ENCODE data around the gene FARP1. TPM values are rescaled to one million over a fixed set of nuclear protein-coding genes. Genes with fewer than 3 reads are reported as not detected.

FARP1 gene
- total RNA-seq, 1 experiment from 2014 or later = 25.8 TPM

- H3K27me3 ChIP-seq (ENCODE audit: control insufficient read depth, insufficient read depth, low read length) = no peaks in the 10 kb centered on the region
These were observed 317.0 kb downstream of the FARP1 start for GRCh38 chr13:98459721-98460370.

GRCh38 chr13:98460516-98460915 lies 317.6 kb downstream of the FARP1 start:
- peaks cover 30% of the 10 kb centered on the region for H3K36me3 ChIP-seq (replicated peaks; ENCODE audit: control insufficient read depth, insufficient read depth, low read length)
- DNase-seq = no peak

More at GRCh38 chr13:98459721-98460370, 317.0 kb downstream of the FARP1 start:
- DNase-seq = no peak
- H3K4me3 ChIP-seq (ENCODE audit: insufficient read depth, low read depth, low read length) = no peak overlapping the region
- H3K36me3 ChIP-seq (replicated peaks; ENCODE audit: control insufficient read depth, insufficient read depth, low read length) = peaks cover 26% of the 10 kb centered on the region

GRCh38 chr13:98461486-98462240 lies 318.8 kb downstream of the FARP1 start:
- Histone ChIP-seq H3K36me3 (replicated peaks; ENCODE audit: control insufficient read depth, insufficient read depth, low read length) (peaks cover 26% of the 10 kb centered on the region), H3K27me3 (ENCODE audit: control insufficient read depth, insufficient read depth, low read length) (no peaks in the 10 kb centered on the region), H3K4me3 (ENCODE audit: insufficient read depth, low read depth, low read length) (no peak overlapping the region)
- DNase-seq = no peak

More at GRCh38 chr13:98460516-98460915, 317.6 kb downstream of the FARP1 start:
- Histone ChIP-seq H3K4me3 (ENCODE audit: insufficient read depth, low read depth, low read length) (no peak overlapping the region), H3K27me3 (ENCODE audit: control insufficient read depth, insufficient read depth, low read length) (no peaks in the 10 kb centered on the region)

- no peak for DNase-seq
- H3K27me3 ChIP-seq (ENCODE audit: control insufficient read depth, insufficient read depth, low read length) = no peaks in the 10 kb centered on the region
These were observed 319.5 kb downstream of the FARP1 start for GRCh38 chr13:98462241-98462882.

GRCh38 chr13:98462946-98463345 lies 320.1 kb downstream of the FARP1 start:
- H3K27me3 ChIP-seq (ENCODE audit: control insufficient read depth, insufficient read depth, low read length) = no peaks in the 10 kb centered on the region
- no peak for DNase-seq
- H3K36me3 ChIP-seq (replicated peaks; ENCODE audit: control insufficient read depth, insufficient read depth, low read length) = peaks cover 22% of the 10 kb centered on the region
- H3K4me3 ChIP-seq (ENCODE audit: insufficient read depth, low read depth, low read length) = no peak overlapping the region

More at GRCh38 chr13:98462241-98462882, 319.5 kb downstream of the FARP1 start:
- peaks cover 23% of the 10 kb centered on the region for H3K36me3 ChIP-seq (replicated peaks; ENCODE audit: control insufficient read depth, insufficient read depth, low read length)
- H3K4me3 ChIP-seq (ENCODE audit: insufficient read depth, low read depth, low read length) = no peak overlapping the region

- Histone ChIP-seq H3K36me3 (replicated peaks; ENCODE audit: control insufficient read depth, insufficient read depth, low read length) (peaks cover 13% of the 10 kb centered on the region), H3K4me3 (ENCODE audit: insufficient read depth, low read depth, low read length) (no peak overlapping the region), H3K27me3 (ENCODE audit: control insufficient read depth, insufficient read depth, low read length) (no peaks in the 10 kb centered on the region)
- peak; percentile 90 for DNase-seq
These were observed 323.8 kb downstream of the FARP1 start for GRCh38 chr13:98466634-98467236.

- no peak for DNase-seq
- peaks cover 17% of the 10 kb centered on the region for H3K36me3 ChIP-seq (replicated peaks; ENCODE audit: control insufficient read depth, insufficient read depth, low read length)
- H3K4me3 ChIP-seq (ENCODE audit: insufficient read depth, low read depth, low read length) = no peak overlapping the region
- H3K27me3 ChIP-seq (ENCODE audit: control insufficient read depth, insufficient read depth, low read length) = no peaks in the 10 kb centered on the region
These were observed 324.5 kb downstream of the FARP1 start for GRCh38 chr13:98467263-98467985.

- Histone ChIP-seq H3K36me3 (replicated peaks; ENCODE audit: control insufficient read depth, insufficient read depth, low read length) (peaks cover 17% of the 10 kb centered on the region), H3K4me3 (ENCODE audit: insufficient read depth, low read depth, low read length) (no peak overlapping the region), H3K27me3 (ENCODE audit: control insufficient read depth, insufficient read depth, low read length) (no peaks in the 10 kb centered on the region)
- DNase-seq = no peak
These were observed 325.5 kb downstream of the FARP1 start for GRCh38 chr13:98468361-98468760.

- H3K27me3 ChIP-seq (ENCODE audit: control insufficient read depth, insufficient read depth, low read length) = no peaks in the 10 kb centered on the region
- H3K4me3 ChIP-seq (ENCODE audit: insufficient read depth, low read depth, low read length) = no peak overlapping the region
- DNase-seq = no peak
- peaks cover 15% of the 10 kb centered on the region for H3K36me3 ChIP-seq (replicated peaks; ENCODE audit: control insufficient read depth, insufficient read depth, low read length)
These were observed 326.0 kb downstream of the FARP1 start for GRCh38 chr13:98468929-98469328.

- no peak for DNase-seq
- Histone ChIP-seq H3K36me3 (replicated peaks; ENCODE audit: control insufficient read depth, insufficient read depth, low read length) (peaks cover 14% of the 10 kb centered on the region), H3K4me3 (ENCODE audit: insufficient read depth, low read depth, low read length) (no peak overlapping the region), H3K27me3 (ENCODE audit: control insufficient read depth, insufficient read depth, low read length) (no peaks in the 10 kb centered on the region)
These were observed 328.0 kb downstream of the FARP1 start for GRCh38 chr13:98470920-98471319.

- no peak for DNase-seq
- Histone ChIP-seq H3K4me3 (ENCODE audit: insufficient read depth, low read depth, low read length) (no peak overlapping the region), H3K36me3 (replicated peaks; ENCODE audit: control insufficient read depth, insufficient read depth, low read length) (peaks cover 14% of the 10 kb centered on the region)
These were observed 329.0 kb downstream of the FARP1 start for GRCh38 chr13:98471934-98472333.

GRCh38 chr13:98473135-98473787 lies 330.4 kb downstream of the FARP1 start:
- no peaks in the 10 kb centered on the region for H3K27me3 ChIP-seq (ENCODE audit: control insufficient read depth, insufficient read depth, low read length)
- no peak for DNase-seq
- H3K36me3 ChIP-seq (replicated peaks; ENCODE audit: control insufficient read depth, insufficient read depth, low read length) = peaks cover 12% of the 10 kb centered on the region
- H3K4me3 ChIP-seq (ENCODE audit: insufficient read depth, low read depth, low read length) = no peak overlapping the region

More at GRCh38 chr13:98471934-98472333, 329.0 kb downstream of the FARP1 start:
- H3K27me3 ChIP-seq (ENCODE audit: control insufficient read depth, insufficient read depth, low read length) = no peaks in the 10 kb centered on the region

GRCh38 chr13:98473788-98474144 lies 330.9 kb downstream of the FARP1 start:
- no peak for DNase-seq
- peaks cover 12% of the 10 kb centered on the region for H3K36me3 ChIP-seq (replicated peaks; ENCODE audit: control insufficient read depth, insufficient read depth, low read length)
- no peak overlapping the region for H3K4me3 ChIP-seq (ENCODE audit: insufficient read depth, low read depth, low read length)
- no peaks in the 10 kb centered on the region for H3K27me3 ChIP-seq (ENCODE audit: control insufficient read depth, insufficient read depth, low read length)

GRCh38 chr13:98474292-98474691 lies 331.4 kb downstream of the FARP1 start:
- DNase-seq = no peak
- Histone ChIP-seq H3K4me3 (ENCODE audit: insufficient read depth, low read depth, low read length) (no peak overlapping the region), H3K27me3 (ENCODE audit: control insufficient read depth, insufficient read depth, low read length) (no peaks in the 10 kb centered on the region), H3K36me3 (replicated peaks; ENCODE audit: control insufficient read depth, insufficient read depth, low read length) (peaks cover 12% of the 10 kb centered on the region)

Measured in H7 (cell line).